ENCODE results near the gene KMT2A. TPM values are rescaled to one million over a fixed set of nuclear protein-coding genes. Genes with fewer than 3 reads are reported as not detected.
"Not testable (repeated sequence)": the region's sequence is repeated elsewhere in the genome, so short reads cannot be mapped to it uniquely, and the experiment has no call there.

KMT2A gene
- total RNA-seq, 2 donors from 2014 or later = 71.4 to 99.3 TPM

DNA sequence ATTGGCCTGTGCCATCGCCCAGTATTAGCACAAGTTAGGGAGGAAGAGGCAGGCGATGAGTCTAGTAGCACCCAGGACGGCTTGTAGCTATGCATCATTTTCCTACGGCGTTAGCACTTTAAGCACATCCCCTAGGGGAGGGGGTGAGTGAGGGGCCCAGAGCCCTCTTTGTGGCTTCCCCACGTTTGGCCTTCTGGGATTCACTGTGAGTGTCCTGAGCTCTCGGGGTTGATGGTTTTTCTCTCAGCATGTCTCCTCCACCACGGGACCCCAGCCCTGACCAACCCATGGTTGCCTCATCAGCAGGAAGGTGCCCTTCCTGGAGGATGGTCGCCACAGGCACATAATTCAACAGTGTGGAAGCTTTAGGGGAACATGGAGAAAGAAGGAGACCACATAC, 99.0 kb downstream of the KMT2A start:
- DNase-seq (ENCODE audit: low spot score in 2 of 2) (no peak), ATAC-seq (no peak)
- no peaks in the 10 kb centered on the region for H3K36me3 Mint-ChIP-seq
- H3K27ac Mint-ChIP-seq = peak overlapping the region in 1 of 2 donors; percentile 19
- H3K9me3 Mint-ChIP-seq = no peaks in the 10 kb centered on the region

DNA sequence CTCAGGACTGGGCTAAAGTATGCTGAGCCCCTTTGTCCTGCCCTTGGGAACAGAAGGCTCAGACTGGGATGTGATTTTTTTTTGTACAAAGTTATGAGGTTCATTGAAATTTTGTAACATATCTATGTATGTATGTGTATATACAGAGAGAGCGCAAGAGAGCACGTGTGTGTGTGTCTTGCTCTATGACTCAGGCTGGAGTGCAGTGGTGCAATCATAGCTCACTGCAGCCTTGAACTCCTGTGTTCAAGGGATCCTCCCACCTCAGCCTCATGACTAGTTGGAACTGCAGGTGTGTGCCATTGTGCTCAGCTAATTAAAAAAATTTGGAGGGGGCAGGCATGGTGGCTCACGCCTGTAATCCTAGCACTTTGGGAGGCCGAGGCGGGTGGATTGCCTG, 100.4 kb downstream of the KMT2A start:
- DNase-seq (ENCODE audit: low spot score in 2 of 2) (no peak), ATAC-seq (no peak)
- no peaks in the 10 kb centered on the region for H3K36me3 Mint-ChIP-seq
- H3K27ac Mint-ChIP-seq = no peak overlapping the region
- H3K9me3 Mint-ChIP-seq = no peaks in the 10 kb centered on the region

DNA sequence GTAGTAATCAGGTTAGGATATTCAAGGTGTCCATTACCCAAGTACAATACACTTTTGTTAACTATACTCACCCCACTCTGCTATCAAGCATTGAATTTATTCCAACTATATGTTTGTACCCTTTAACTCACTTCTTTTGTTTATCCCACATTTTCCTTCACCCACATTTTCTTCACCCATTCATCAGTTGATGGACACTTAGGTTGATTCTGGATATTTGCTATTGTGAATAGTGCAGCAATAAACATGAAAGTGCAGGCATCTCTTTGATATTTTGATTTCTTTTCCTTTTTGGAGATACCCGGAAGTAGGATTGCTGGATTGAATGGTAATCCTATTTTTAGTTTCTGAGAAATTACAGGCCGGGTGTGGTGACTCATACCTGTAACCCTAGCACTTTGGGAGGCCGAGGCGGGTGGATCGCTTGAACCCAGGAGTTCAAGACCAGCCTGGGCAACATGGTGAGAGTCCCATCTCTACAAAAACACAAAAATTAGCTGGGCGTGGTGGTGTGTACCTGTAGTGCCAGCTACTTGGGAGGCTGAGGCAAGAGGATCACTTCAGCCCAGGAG, 101.2 kb downstream of the KMT2A start:
- DNase-seq (ENCODE audit: low spot score in 2 of 2) = no peak
- ATAC-seq = no peak
- Mint-ChIP-seq H3K9me3 (no peaks in the 10 kb centered on the region), H3K36me3 (no peaks in the 10 kb centered on the region), H3K27ac (no peak overlapping the region)

DNA sequence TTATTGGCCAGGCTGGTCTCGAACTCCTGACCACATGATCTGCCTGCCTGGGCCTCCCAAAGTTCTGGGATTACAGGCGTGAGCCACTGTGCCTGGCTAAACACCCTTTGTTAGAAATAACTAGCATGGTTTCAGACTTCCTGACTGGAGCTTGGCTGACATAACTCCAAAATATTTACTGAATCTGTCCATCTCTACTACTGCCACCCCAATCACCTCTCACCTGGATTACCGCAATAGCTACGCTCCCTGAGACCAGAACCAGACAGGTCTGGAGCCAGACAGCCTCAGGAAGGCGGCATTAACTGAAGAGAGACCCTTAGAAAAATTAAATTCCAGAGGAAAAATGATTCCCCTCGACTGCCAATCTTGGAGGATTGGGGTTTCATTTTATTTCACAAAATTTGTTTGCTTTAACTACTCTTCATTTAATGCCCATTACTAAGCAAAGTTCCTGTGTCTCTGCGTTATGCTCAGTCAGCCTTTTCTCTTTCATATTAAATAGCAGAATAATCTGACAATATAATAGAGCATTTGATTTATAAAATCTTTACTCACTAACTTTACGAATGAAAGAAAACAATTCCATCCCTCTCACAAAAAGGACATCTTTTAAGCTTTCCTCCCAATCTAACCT, 107.8 kb downstream of the KMT2A start:
- no peaks in the 10 kb centered on the region for H3K36me3 Mint-ChIP-seq

GRCh38 chr11:118544647-118545010, 108.3 kb downstream of the KMT2A start:
- no peaks in the 10 kb centered on the region for H3K9me3 Mint-ChIP-seq
- no peak for DNase-seq (ENCODE audit: low spot score in 2 of 2)
- peak overlapping the region in 1 of 2 donors; percentile 56 for H3K27ac Mint-ChIP-seq
- no peak for ATAC-seq
- no peaks in the 10 kb centered on the region for H3K36me3 Mint-ChIP-seq

More for the DNA sequence above, 107.8 kb downstream of the KMT2A start:
- ATAC-seq (no peak), DNase-seq (ENCODE audit: low spot score in 2 of 2) (no peak)
- H3K27ac Mint-ChIP-seq = no peak overlapping the region
- H3K9me3 Mint-ChIP-seq = no peaks in the 10 kb centered on the region

- ATAC-seq = no peak
- no peak for DNase-seq (ENCODE audit: low spot score in 2 of 2)
- Mint-ChIP-seq H3K36me3 (no peaks in the 10 kb centered on the region), H3K27ac (peak overlapping the region in 1 of 2 donors; percentile 1), H3K9me3 (no peaks in the 10 kb centered on the region)
These were observed 109.2 kb downstream of the KMT2A start for GRCh38 chr11:118545533-118545932.

- no peak for ATAC-seq
These were observed 110.8 kb downstream of the KMT2A start for GRCh38 chr11:118547132-118547531.

DNA sequence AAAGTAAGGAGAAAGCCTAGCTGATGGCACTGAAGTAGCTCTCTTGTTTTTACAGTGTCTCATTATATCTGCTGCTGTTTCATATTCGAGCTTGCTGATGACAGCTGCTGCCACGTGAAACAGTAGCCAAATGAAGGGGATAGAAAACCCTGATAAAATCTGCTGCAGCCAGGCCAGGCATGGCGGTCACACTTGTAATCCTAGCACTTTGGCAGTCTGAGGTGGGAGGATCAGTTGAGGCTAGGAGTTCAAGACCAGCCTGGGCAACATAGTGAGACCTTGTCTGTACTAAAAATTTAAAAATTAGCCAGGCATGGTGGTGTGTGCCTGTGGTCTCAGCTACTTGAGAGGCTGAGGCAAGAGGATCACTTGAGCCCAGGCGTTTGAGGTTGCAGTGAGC, 116.0 kb downstream of the KMT2A start:
- Mint-ChIP-seq H3K36me3 (peaks cover 0 to 6% of the 10 kb centered on the region in 2 donors), H3K9me3 (no peaks in the 10 kb centered on the region), H3K27ac (peak overlapping the region in 1 of 2 donors; percentile 50)
- ATAC-seq = no peak
- DNase-seq (ENCODE audit: low spot score in 2 of 2) = no peak

More at GRCh38 chr11:118547132-118547531, 110.8 kb downstream of the KMT2A start:
- Mint-ChIP-seq H3K27ac (peak overlapping the region in 1 of 2 donors; percentile 9), H3K36me3 (no peaks in the 10 kb centered on the region), H3K9me3 (no peaks in the 10 kb centered on the region)
- no peak for DNase-seq (ENCODE audit: low spot score in 2 of 2)

DNA sequence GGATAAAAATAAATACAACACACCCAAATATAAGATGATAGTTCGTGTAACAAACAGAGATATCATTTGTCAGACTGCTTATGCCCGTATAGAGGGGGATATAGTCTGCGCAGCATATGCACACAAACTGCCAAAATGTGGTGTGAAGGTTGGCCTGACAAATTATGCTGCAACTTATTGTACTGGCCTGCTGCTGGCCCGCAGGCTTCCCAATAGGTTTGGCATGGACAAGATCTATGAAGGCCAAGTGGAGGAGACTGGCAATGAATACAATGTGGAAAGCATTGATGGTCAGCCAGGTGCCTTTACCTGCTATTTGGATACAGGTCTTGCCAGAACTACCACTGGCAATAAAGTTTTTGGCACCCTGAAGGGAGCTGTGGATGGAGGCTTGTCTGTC, 124.5 kb downstream of the KMT2A start:
- DNase-seq (ENCODE audit: low spot score in 2 of 2) (no peak), ATAC-seq (no peak)
- no peak overlapping the region for H3K27ac Mint-ChIP-seq
- H3K36me3 Mint-ChIP-seq = peaks cover 0 to 6% of the 10 kb centered on the region in 2 donors
- H3K9me3 Mint-ChIP-seq = no peaks in the 10 kb centered on the region

GRCh38 chr11:118565051-118565450, 128.8 kb downstream of the KMT2A start:
- Mint-ChIP-seq H3K27ac (peak overlapping the region in 1 of 2 donors; percentile 93), H3K9me3 (no peaks in the 10 kb centered on the region), H3K36me3 (no peaks in the 10 kb centered on the region)
- ATAC-seq (no peak), DNase-seq (ENCODE audit: low spot score in 2 of 2) (no peak)

GRCh38 chr11:118569670-118570069, 133.4 kb downstream of the KMT2A start:
- no peak overlapping the region for H3K27ac Mint-ChIP-seq
- no peaks in the 10 kb centered on the region for H3K9me3 Mint-ChIP-seq
- no peak for DNase-seq (ENCODE audit: low spot score in 2 of 2)
- ATAC-seq = no peak
- H3K36me3 Mint-ChIP-seq = peaks cover 7 to 9% of the 10 kb centered on the region in 2 donors

DNA sequence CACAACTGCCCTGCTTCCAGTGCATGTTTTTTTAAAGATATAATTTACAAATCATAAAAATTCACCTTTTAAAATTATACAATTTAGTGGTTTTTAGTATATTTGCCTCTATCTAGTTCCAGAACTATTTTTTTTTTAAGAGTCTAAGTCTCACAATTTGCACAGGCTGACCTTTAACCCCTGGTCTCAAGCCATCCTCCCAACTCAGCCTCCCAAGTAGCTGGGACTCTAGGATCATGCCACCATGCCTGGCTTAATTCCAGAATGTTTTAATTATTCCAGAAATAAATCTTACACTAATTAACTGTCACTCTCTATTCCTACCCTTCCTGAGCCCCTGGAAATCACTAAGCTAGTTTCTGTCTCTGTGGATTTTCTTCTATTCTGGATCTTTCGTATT, 134.5 kb downstream of the KMT2A start:
- no peak for ATAC-seq
- H3K9me3 Mint-ChIP-seq = no peaks in the 10 kb centered on the region
- no peak for DNase-seq (ENCODE audit: low spot score in 2 of 2)
- peaks cover 7 to 14% of the 10 kb centered on the region in 2 donors for H3K36me3 Mint-ChIP-seq
- H3K27ac Mint-ChIP-seq = peak overlapping the region in 1 of 2 donors; percentile 96

DNA sequence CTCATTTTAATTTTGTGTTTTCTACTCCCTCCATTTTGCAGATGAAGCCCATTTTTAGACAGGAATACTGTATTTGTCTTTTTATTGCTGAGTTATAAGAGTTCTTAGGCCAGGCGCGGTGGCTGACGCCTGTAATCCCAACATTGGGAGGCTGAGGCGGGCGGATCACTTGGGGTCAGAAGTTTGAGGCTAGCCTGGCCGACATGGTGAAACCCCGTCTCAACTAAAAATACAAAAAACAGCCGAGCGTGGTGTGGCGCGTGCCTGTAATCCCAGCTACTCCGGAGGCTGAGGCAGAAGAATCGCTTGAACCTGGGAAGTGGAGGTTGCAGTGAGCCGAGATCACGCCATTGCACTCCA, 135.4 kb downstream of the KMT2A start:
- not testable (repeated sequence) for H3K9me3 Mint-ChIP-seq
- ATAC-seq (peak in 1 of 2 donors; percentile 9), DNase-seq (ENCODE audit: low spot score in 2 of 2) (peak in 1 of 2 donors; percentile 28)
- Mint-ChIP-seq H3K36me3 (peaks cover 7 to 14% of the 10 kb centered on the region in 2 donors), H3K27ac (peak overlapping the region; percentile 87 to 96)

GRCh38 chr11:118572061-118572980, 136.0 kb downstream of the KMT2A start, which contains the start of gene ARCN1:
TSS of gene ARCN1 (plus strand) at chr11:118572409. CDS start at chr11:118572548, 139 bp downstream.
- ATAC-seq = peak; percentile 75 to 86
- DNase-seq (ENCODE audit: low spot score in 2 of 2) = peak; percentile 73 to 83
- Mint-ChIP-seq H3K9me3 (no peaks in the 10 kb centered on the region), H3K27ac (peak within 1 kb of the TSS; percentile 87 to 96), H3K36me3 (peaks cover 7 to 14% of the 10 kb centered on the region in 2 donors)

DNA sequence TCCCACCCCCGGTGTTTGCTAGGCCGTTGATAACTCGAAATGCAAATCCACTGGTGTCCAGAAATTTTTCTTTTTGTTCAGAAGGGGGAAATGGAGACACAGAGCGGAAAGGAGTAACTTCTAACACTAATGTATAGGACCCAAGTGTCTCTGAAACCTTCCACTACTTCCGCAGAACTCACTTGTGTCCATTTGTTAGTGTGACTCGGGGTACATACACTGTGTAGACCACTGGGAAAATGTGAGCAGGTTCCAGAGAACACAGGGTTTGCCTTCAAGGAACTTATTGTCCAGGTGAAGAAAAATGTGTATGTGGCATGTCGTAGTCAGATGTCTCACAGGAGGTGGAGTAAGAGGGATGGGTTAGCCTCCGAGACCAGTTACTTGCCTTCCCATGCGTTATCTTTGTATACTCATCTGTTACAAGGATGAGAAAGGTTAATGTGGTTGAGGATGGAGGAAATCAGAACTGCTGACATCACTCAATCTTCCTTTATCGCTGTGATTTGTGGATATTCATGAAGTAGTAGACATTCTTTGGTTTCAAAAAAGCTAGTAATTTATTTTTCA, 136.8 kb downstream of the KMT2A start:
- DNase-seq (ENCODE audit: low spot score in 2 of 2) = peak in 1 of 2 donors; percentile 22
- peak; percentile 75 to 90 for ATAC-seq
- Mint-ChIP-seq H3K27ac (peak overlapping the region; percentile 87 to 96), H3K36me3 (peaks cover 7 to 14% of the 10 kb centered on the region in 2 donors), H3K9me3 (no peaks in the 10 kb centered on the region)

- Mint-ChIP-seq H3K27ac (peak overlapping the region in 1 of 2 donors; percentile 84), H3K9me3 (no peaks in the 10 kb centered on the region)
These were observed 138.3 kb downstream of the KMT2A start for GRCh38 chr11:118574636-118575035.

More at GRCh38 chr11:118574636-118575035, 138.3 kb downstream of the KMT2A start:
- peaks cover 7 to 14% of the 10 kb centered on the region in 2 donors for H3K36me3 Mint-ChIP-seq
- ATAC-seq (no peak), DNase-seq (ENCODE audit: low spot score in 2 of 2) (no peak)
